ENCODE measurements around the gene FKBP2. TPM values are rescaled to one million over a fixed set of nuclear protein-coding genes. Genes with fewer than 3 reads are reported as not detected.
A peak's percentile ranks its signal among the peaks of the same experiment; 100 is the strongest.

The FKBP2 gene
- total and polyA plus RNA-seq, 2 of the 13 experiments (the other 11 are each of a cell fraction or from before 2014, with no cell fraction given): 30.1 to 53.3 TPM

GRCh38 chr11:64246871-64247728 lies 6.2 kb downstream of the FKBP2 start, which contains the start of gene PPP1R14B:
TSS of gene PPP1R14B (minus strand) at chr11:64246943. CDS start at chr11:64246673, 270 bp downstream.
- Histone ChIP-seq H3K27ac (ENCODE audit: extremely low read length, insufficient read depth, low read length) (peak within 1 kb of the TSS; percentile 83), H3K9me3 (ENCODE audit: low read length) (no peaks in the 10 kb centered on the region), H4K20me1 (ENCODE audit: insufficient read depth, low read length) (no peaks in the 10 kb centered on the region), H3K4me1 (ENCODE audit: insufficient read depth, low read length) (peaks cover 69% of the 10 kb centered on the region), H3K36me3 (replicated peaks in 1 of 2; ENCODE audit: control insufficient read depth in 1 of 2, insufficient read depth in 2 of 2, low read length in 2 of 2) (peaks cover 0 to 11% of the 10 kb centered on the region in 2 experiments; a peak in 2 of 5 replicates), H3K27me3 (ENCODE audit: control insufficient read depth in 1 of 2, insufficient read depth in 2 of 2, low read length in 2 of 2) (no peaks in the 10 kb centered on the region; a peak in 1 of 5 replicates), H3K79me2 (ENCODE audit: insufficient read depth, low read length) (peaks cover 31% of the 10 kb centered on the region), H3K4me2 (ENCODE audit: low read depth, low read length) (peak within 1 kb of the TSS; percentile 100), H3K4me3 (replicated peaks in 1 of 3; ENCODE audit: insufficient read depth in 1 of 3, low read depth in 2 of 3, low read length in 3 of 3) (peak within 1 kb of the TSS; percentile 79 to 95 (median 84)), H2AFZ (ENCODE audit: low read length) (no peak within 1 kb of the TSS), H3K9ac (ENCODE audit: insufficient read depth, low read depth, low read length) (peak within 1 kb of the TSS; percentile 81)
- peak; percentile 71 for ATAC-seq
- ChIA-PET CTCF (ENCODE audit: low intra/inter-chr PET ratio, low total read pairs) (no interaction called here), POLR2A (interaction anchor here (1.2 to 8.3 kb wide), 6 partner anchors 10 to 70 kb away, joined by 5 to 113 read pairs (median 12); partner anchors contain the start of genes NUDT22, PRDX5, STIP1 and TRMT112)
- in situ Hi-C loops (cut with HindIII; ENCODE audit: extremely low pct_ligation_motif_present, low pct_unique_long_range_greater_than_20kb): no loop called here
- peak; percentile 80 for DNase-seq (ENCODE audit: low spot score)
- FAIRE-seq: no peak
- intact Hi-C loops (cut with micrococcal nuclease; ENCODE audit: unreplicated experiment): loop anchor here (5.0 kb wide), 1 partner anchor 55 kb away; the partner anchor contains the start of gene CATSPERZ
- 0% methylated on average over 22 of the region's 74 CpGs for WGBS (ENCODE audit: low lambda C conversion rate)
- BruUV-seq (replicated peaks): no TSS peak
- TF ChIP-seq, protein P1, sequence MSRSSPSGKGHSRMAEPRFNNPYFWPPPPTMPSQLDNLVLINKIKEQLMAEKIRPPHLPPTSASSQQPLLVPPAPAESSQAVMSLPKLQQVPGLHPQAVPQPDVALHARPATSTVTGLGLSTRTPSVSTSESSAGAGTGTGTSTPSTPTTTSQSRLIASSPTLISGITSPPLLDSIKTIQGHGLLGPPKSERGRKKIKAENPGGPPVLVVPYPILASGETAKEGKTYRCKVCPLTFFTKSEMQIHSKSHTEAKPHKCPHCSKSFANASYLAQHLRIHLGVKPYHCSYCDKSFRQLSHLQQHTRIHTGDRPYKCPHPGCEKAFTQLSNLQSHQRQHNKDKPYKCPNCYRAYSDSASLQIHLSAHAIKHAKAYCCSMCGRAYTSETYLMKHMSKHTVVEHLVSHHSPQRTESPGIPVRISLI (CRISPR knock-in tag; IDR thresholded peaks at IDR 0.05; ENCODE audit: borderline replicate concordance): no peak
- TF ChIP-seq SRSF4 (IDR thresholded peaks at IDR 0.05; ENCODE audit: low read depth, low read length, poor library complexity, severe bottlenecking): no peak
- no peak for TF ChIP-seq MAFK (conservative IDR thresholded peaks at IDR 0.05 in 1 of 2, IDR thresholded peaks at IDR 0.05 in 1 of 2; ENCODE audit: low read length in 2 of 2)
- TF ChIP-seq, protein P2, sequence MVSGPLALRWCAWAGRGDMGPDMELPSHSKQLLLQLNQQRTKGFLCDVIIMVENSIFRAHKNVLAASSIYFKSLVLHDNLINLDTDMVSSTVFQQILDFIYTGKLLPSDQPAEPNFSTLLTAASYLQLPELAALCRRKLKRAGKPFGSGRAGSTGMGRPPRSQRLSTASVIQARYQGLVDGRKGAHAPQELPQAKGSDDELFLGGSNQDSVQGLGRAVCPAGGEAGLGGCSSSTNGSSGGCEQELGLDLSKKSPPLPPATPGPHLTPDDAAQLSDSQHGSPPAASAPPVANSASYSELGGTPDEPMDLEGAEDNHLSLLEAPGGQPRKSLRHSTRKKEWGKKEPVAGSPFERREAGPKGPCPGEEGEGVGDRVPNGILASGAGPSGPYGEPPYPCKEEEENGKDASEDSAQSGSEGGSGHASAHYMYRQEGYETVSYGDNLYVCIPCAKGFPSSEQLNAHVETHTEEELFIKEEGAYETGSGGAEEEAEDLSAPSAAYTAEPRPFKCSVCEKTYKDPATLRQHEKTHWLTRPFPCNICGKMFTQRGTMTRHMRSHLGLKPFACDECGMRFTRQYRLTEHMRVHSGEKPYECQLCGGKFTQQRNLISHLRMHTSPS (CRISPR knock-in tag; IDR thresholded peaks at IDR 0.05; ENCODE audit: low read depth): peak; percentile 55; the same call in 1 of the 2 replicates
- TF ChIP-seq AHR (CRISPR knock-in tag; IDR thresholded peaks at IDR 0.05): peak; percentile 44; the same call in 1 of the 2 replicates
- TF ChIP-seq YEATS4 (CRISPR knock-in tag; IDR thresholded peaks at IDR 0.05; ENCODE audit: borderline replicate concordance): peak; percentile 7; the same call in 1 of the 2 replicates
- TF ChIP-seq NR2F1 (CRISPR knock-in tag; IDR thresholded peaks at IDR 0.05): no peak
- TF ChIP-seq SP2 (CRISPR knock-in tag; IDR thresholded peaks at IDR 0.05): peak; percentile 59
- TF ChIP-seq NONO (IDR thresholded peaks at IDR 0.05): no peak
- no peak; the same call in 1 of the 2 replicates for TF ChIP-seq NONO (CRISPR knock-in tag; conservative IDR thresholded peaks at IDR 0.05)
- TF ChIP-seq FOXO1 (CRISPR knock-in tag; IDR thresholded peaks at IDR 0.05): no peak
- no peak for TF ChIP-seq EED (CRISPR knock-in tag; IDR thresholded peaks at IDR 0.05)
- no peak for TF ChIP-seq XBP1 (CRISPR knock-in tag; IDR thresholded peaks at IDR 0.05)
- TF ChIP-seq ZNF451 (CRISPR knock-in tag; IDR thresholded peaks at IDR 0.05): no peak; the same call in 1 of the 2 replicates
- no peak for TF ChIP-seq ATF1 (CRISPR knock-in tag; IDR thresholded peaks at IDR 0.05)
- TF ChIP-seq, protein P3, sequence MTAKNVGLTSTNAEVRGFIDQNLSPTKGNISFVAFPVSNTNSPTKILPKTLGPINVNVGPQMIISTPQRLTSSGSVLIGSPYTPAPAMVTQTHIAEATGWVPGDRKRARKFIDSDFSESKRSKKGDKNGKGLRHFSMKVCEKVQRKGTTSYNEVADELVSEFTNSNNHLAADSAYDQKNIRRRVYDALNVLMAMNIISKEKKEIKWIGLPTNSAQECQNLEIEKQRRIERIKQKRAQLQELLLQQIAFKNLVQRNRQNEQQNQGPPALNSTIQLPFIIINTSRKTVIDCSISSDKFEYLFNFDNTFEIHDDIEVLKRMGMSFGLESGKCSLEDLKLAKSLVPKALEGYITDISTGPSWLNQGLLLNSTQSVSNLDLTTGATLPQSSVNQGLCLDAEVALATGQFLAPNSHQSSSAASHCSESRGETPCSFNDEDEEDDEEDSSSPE (CRISPR knock-in tag; IDR thresholded peaks at IDR 0.05): no peak; the same call in 1 of the 2 replicates
- TF ChIP-seq KLF12 (CRISPR knock-in tag; IDR thresholded peaks at IDR 0.05; ENCODE audit: borderline replicate concordance): no peak; the same call in 1 of the 2 replicates
- TF ChIP-seq BRCA1 (CRISPR knock-in tag; IDR thresholded peaks at IDR 0.05): no peak

Measured in HepG2 (cell line).